ENCODE data around the gene B9D1. TPM values are rescaled to one million over a fixed set of nuclear protein-coding genes. Genes with fewer than 3 reads are reported as not detected.

Gene B9D1
- polyA plus RNA-seq, 3 donors = 1.0 TPM; not detected in 2

DNA sequence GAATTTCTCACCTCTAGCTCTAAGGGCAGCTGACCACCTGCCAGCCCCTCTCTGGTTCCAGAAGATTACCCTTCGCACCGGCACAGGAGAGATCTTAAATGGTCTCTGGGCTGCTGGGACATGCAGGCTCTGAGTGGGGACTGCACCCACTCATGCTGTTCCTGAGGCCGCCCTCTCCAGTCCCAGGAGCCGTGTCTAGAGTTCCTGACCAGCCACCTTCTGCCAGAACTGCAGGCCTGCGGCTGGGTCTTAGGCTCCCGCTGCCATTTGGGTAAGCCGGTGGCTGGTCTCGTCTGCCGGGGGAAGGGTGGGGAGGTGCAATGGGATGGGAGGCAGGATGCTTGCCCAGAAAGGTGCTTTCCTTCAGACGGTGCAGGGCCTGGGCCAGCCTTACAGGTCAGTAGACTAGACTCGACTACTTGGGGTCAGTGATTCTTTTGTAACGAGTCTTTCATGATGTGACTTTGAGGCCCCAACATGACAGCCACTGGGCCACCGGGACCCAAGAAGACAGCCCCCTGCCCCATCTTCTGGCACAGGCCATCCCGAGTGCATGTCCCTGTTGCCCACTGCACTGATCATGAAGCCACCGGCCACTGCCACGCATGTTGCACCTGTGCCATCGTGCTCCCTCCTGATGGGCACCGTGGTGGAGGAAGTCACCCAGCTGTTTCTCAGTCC is 26.4 kb downstream of the B9D1 start:
- Histone ChIP-seq H3K27me3 (ENCODE audit: control insufficient read depth in 2 of 2, insufficient read depth in 2 of 2, low read length in 2 of 2) (peaks cover 0 to 53% of the 10 kb centered on the region in 2 donors), H2AFZ (ENCODE audit: insufficient read depth, low read depth, low read length, poor library complexity, severe bottlenecking) (no peak overlapping the region), H3K9ac (ENCODE audit: insufficient read depth, low read length, poor library complexity, severe bottlenecking) (no peak overlapping the region), H3K4me3 (replicated peaks in 1 of 3; ENCODE audit: low read depth in 2 of 3, low read length in 3 of 3) (no peak overlapping the region), H3K27ac (ENCODE audit: low read depth in 1 of 2, low read length in 2 of 2) (no peak overlapping the region), H3K9me3 (replicated peaks in 1 of 2; ENCODE audit: control insufficient read depth in 1 of 2, insufficient read depth in 1 of 2, low read length in 2 of 2) (no peaks in the 10 kb centered on the region), H3K4me2 (replicated peaks; ENCODE audit: extremely low read depth, low read length, poor library complexity, severe bottlenecking) (no peak overlapping the region), H3K79me2 (ENCODE audit: insufficient read depth, low read length) (no peaks in the 10 kb centered on the region), H4K20me1 (ENCODE audit: insufficient read depth, low read length) (no peaks in the 10 kb centered on the region), H3K36me3 (replicated peaks in 1 of 2; ENCODE audit: control insufficient read depth in 1 of 2, insufficient read depth in 2 of 2, low read length in 2 of 2) (no peaks in the 10 kb centered on the region), H3K4me1 (ENCODE audit: control insufficient read depth in 1 of 2, insufficient read depth in 2 of 2, low read length in 2 of 2) (no peaks in the 10 kb centered on the region)
- no peak for DNase-seq
- no peaks in the 10 kb centered on the region for H3K36me3 Mint-ChIP-seq
- H3K4me3 Mint-ChIP-seq = no peak overlapping the region
- peaks cover 0 to 3% (median 0%) of the 10 kb centered on the region in 7 donors for H3K9me3 Mint-ChIP-seq
- WGBS (ENCODE audit: insufficient coverage) = 93% methylated on average over 9 of the region's 18 CpGs
- intact Hi-C loops (cut with micrococcal nuclease) = loop anchor here in 1 of 2 donors (5.0 kb wide), 1 partner anchor 39 kb away; no protein-coding TSS in a partner anchor
- TF ChIP-seq, protein P1, sequence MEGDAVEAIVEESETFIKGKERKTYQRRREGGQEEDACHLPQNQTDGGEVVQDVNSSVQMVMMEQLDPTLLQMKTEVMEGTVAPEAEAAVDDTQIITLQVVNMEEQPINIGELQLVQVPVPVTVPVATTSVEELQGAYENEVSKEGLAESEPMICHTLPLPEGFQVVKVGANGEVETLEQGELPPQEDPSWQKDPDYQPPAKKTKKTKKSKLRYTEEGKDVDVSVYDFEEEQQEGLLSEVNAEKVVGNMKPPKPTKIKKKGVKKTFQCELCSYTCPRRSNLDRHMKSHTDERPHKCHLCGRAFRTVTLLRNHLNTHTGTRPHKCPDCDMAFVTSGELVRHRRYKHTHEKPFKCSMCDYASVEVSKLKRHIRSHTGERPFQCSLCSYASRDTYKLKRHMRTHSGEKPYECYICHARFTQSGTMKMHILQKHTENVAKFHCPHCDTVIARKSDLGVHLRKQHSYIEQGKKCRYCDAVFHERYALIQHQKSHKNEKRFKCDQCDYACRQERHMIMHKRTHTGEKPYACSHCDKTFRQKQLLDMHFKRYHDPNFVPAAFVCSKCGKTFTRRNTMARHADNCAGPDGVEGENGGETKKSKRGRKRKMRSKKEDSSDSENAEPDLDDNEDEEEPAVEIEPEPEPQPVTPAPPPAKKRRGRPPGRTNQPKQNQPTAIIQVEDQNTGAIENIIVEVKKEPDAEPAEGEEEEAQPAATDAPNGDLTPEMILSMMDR (IDR thresholded peaks at IDR 0.05) = no peak
- peaks cover 23 to 50% (median 32%) of the 10 kb centered on the region in 3 donors for H3K27me3 Mint-ChIP-seq (ENCODE audit: low read depth in 3 of 3)
- no peak overlapping the region for H3K27ac Mint-ChIP-seq
- no peaks in the 10 kb centered on the region for H3K4me1 Mint-ChIP-seq

DNA sequence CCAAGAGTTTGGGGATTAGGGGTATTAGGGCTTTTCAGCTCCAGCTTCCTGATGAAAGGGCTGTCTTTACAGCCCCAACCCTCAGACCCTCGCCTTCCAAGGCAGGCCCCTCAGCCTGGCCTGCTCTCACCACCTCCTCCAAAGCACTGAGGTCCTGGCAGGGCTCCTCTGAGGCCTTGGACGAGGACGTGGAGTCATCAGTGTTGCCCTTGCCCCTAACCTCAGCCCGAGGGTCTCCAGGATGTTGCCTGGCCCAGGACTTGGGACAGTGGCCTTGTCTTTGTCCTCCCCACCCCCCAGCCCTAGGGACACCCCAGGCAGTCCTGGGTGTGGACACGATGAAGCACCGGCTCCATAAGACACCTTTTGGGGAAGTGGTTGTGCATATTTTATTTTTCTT is 28.2 kb downstream of the B9D1 start:
- H3K27me3 Mint-ChIP-seq (ENCODE audit: low read depth in 3 of 3) = peaks cover 26 to 59% (median 33%) of the 10 kb centered on the region in 3 donors
- H3K4me1 Mint-ChIP-seq = no peaks in the 10 kb centered on the region
- no peak overlapping the region for H3K27ac Mint-ChIP-seq
- Histone ChIP-seq H3K4me3 (replicated peaks in 1 of 3; ENCODE audit: low read depth in 2 of 3, low read length in 3 of 3) (no peak overlapping the region), H3K9me3 (replicated peaks in 1 of 2; ENCODE audit: control insufficient read depth in 1 of 2, insufficient read depth in 1 of 2, low read length in 2 of 2) (no peaks in the 10 kb centered on the region), H3K27ac (ENCODE audit: low read depth in 1 of 2, low read length in 2 of 2) (no peak overlapping the region), H2AFZ (ENCODE audit: insufficient read depth, low read depth, low read length, poor library complexity, severe bottlenecking) (no peak overlapping the region), H3K27me3 (ENCODE audit: control insufficient read depth in 2 of 2, insufficient read depth in 2 of 2, low read length in 2 of 2) (peaks cover 0 to 51% of the 10 kb centered on the region in 2 donors), H3K4me1 (ENCODE audit: control insufficient read depth in 1 of 2, insufficient read depth in 2 of 2, low read length in 2 of 2) (no peaks in the 10 kb centered on the region), H4K20me1 (ENCODE audit: insufficient read depth, low read length) (no peaks in the 10 kb centered on the region), H3K36me3 (replicated peaks in 1 of 2; ENCODE audit: control insufficient read depth in 1 of 2, insufficient read depth in 2 of 2, low read length in 2 of 2) (no peaks in the 10 kb centered on the region), H3K9ac (ENCODE audit: insufficient read depth, low read length, poor library complexity, severe bottlenecking) (no peak overlapping the region), H3K4me2 (replicated peaks; ENCODE audit: extremely low read depth, low read length, poor library complexity, severe bottlenecking) (no peak overlapping the region), H3K79me2 (ENCODE audit: insufficient read depth, low read length) (no peaks in the 10 kb centered on the region)
- peaks cover 0 to 5% (median 0%) of the 10 kb centered on the region in 7 donors for H3K9me3 Mint-ChIP-seq
- TF ChIP-seq, protein P1 (IDR thresholded peaks at IDR 0.05) = no peak
- no peak for DNase-seq
- H3K4me3 Mint-ChIP-seq = no peak overlapping the region
- H3K36me3 Mint-ChIP-seq = no peaks in the 10 kb centered on the region
- 87% methylated on average over 3 of the region's 6 CpGs for WGBS (ENCODE audit: insufficient coverage)
- intact Hi-C loops (cut with micrococcal nuclease) = no loop called here
